Prostate gland (tissue), 2 donors: ENCODE measurements around the gene CTAGE1. TPM values are rescaled to one million over a fixed set of nuclear protein-coding genes. Genes with fewer than 3 reads are reported as not detected.
A peak's percentile ranks its signal among the peaks of the same experiment; 100 is the strongest.

Experiments
- DNase-seq: peaks from one replicate; pipeline ENCODE4 v3.0.0-alpha.2; 2019; ENCODE audit warnings: low spot score
- H3K27ac ChIP-seq, 2 donors: fragments of 200-600 bp; sonication (generic); 2 replicates each; pipeline ENCODE4 v1.5.1; 2017 to 2019
- H3K27me3 ChIP-seq: fragments of 200-600 bp; sonication (generic); replicated peaks from 2 replicates; pipeline ENCODE4 v1.5.1; 2019; ENCODE audit not compliant: insufficient read depth
- H3K36me3 ChIP-seq, 2 donors: fragments of 200-600 bp; sonication (generic); 1 replicate in 1 of 2; 2 replicates in 1 of 2; pipeline versions ENCODE4 v1.5.1 to v1.8.1; 2017 to 2019
- H3K4me1 ChIP-seq: fragments of 200-600 bp; sonication (generic); replicated peaks from 2 replicates; pipeline ENCODE4 v1.5.1; 2019
- H3K4me3 ChIP-seq, 2 donors: fragments of 200-600 bp; sonication (generic); 2 replicates each; pipeline ENCODE4 v1.5.1; 2017 to 2019
- H3K9me3 ChIP-seq: fragments of 200-600 bp; sonication (generic); 2 replicates; pipeline ENCODE4 v1.5.1; 2017
- POLR2A ChIP-seq: fragments of 450-650 bp; IDR thresholded peaks from one replicate; pipeline ENCODE4 v1.6.1; 2016; ENCODE audit warnings: antibody characterized with exemption, mild to moderate bottlenecking
- POLR2AphosphoS5 ChIP-seq: sonication (generic); formaldehyde crosslinking; IDR thresholded peaks from one replicate; pipeline ENCODE4 v1.6.1; 2017; ENCODE audit warnings: antibody characterized with exemption
- WGBS: methylation state at CpG from one replicate; pipeline ENCODE4 v1.1.5; 2018; 5-methylcytosine and 5-hydroxymethylcytosine counted together
- intact Hi-C: fragments of 100-400 bp; cut with DNase I; formaldehyde crosslinking; loops from one replicate; pipeline ENCODE4 v1.14.2; 2022
- total RNA-seq, 2 donors: library from RNA; depleted of rRNA; stranded (reverse); fragments of >200 nt; gene quantifications; one replicate each; pipeline ENCODE4 v1.1.0, GENCODE V29; 2016
- TF ChIP-seq, protein P1 (sequence below), 4 experiments: fragments of 200-600 bp in 2 of 4; fragments of 450-650 bp in 2 of 4; sonication (generic) in 2 of 4; IDR thresholded peaks; 1 replicate in 3 of 4; 2 replicates in 1 of 4; pipeline ENCODE4 v1.5.1; 2016 to 2019; ENCODE audit warnings: antibody characterized with exemption in 4 of 4, mild to moderate bottlenecking in 2 of 4, moderate library complexity in 2 of 4

CTAGE1 gene
- total RNA-seq, 2 donors from 2014 or later = 0.80 TPM; not detected in 1

DNA sequence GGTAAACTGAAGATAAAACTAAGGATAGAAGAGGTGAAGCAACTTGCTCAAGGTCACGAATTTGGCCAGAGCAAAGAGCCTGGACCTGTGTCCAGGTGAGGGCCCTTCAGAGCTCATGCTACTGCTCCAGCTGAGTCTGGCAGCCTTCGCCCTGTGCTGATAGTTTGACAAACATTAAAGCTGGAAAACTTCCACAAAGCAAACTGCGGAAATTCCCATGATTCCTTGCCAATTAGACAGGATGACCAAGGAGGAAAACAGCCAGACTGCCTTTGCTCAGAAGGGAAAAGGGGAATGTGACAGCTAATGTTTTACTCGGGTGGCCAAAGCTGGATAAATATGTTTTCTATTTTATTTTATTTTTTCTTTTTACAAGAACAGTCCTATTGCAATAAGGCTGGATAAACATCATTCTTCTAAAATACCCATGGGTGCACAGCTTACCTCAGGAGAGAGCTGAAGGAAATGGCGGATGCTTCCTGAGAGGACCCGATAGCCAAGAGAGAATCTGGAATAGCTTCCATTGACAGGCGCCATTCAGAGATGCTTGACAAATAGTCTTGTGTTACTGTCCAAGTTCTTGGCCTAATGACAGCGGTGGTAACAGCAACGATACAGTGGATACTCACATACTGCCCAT is 5.3 kb upstream of the CTAGE1 start:
- H3K27me3 ChIP-seq = no peaks in the 10 kb centered on the region
- no peaks in the 10 kb centered on the region for H3K9me3 ChIP-seq
- TF ChIP-seq POLR2AphosphoS5 = peak; percentile 37
- no peak for TF ChIP-seq POLR2A
- no peak overlapping the region for H3K4me3 ChIP-seq
- 50% methylated on average over 9 of the region's 9 CpGs for WGBS
- intact Hi-C loops = no loop called here
- peak; percentile 32 for DNase-seq
- no peaks in the 10 kb centered on the region for H3K36me3 ChIP-seq
- H3K4me1 ChIP-seq = no peaks in the 10 kb centered on the region
- no peak overlapping the region for H3K27ac ChIP-seq

DNA sequence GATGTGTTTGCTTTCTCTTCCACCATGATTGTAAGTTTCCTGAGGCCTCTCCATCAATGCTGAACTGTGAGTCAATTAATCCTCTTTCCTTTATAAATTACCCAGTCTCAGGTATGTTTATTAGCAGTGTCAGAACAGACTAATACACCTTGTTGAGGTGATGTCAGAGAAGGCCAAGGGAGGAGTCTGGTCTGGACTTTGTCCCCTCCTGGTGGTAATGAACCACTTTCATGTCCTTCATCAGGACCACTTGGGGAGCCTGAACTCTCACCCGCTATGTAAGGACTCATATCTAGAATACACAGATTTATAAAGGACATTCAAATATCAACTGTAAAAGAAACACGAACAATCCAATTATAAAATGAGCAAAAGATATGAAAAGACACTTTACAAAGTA is 2.9 kb upstream of the CTAGE1 start:
- Histone ChIP-seq H3K27ac (no peak overlapping the region), H3K27me3 (no peaks in the 10 kb centered on the region), H3K4me3 (no peak overlapping the region), H3K4me1 (no peaks in the 10 kb centered on the region), H3K36me3 (no peaks in the 10 kb centered on the region), H3K9me3 (no peaks in the 10 kb centered on the region)
- TF ChIP-seq, protein P1, sequence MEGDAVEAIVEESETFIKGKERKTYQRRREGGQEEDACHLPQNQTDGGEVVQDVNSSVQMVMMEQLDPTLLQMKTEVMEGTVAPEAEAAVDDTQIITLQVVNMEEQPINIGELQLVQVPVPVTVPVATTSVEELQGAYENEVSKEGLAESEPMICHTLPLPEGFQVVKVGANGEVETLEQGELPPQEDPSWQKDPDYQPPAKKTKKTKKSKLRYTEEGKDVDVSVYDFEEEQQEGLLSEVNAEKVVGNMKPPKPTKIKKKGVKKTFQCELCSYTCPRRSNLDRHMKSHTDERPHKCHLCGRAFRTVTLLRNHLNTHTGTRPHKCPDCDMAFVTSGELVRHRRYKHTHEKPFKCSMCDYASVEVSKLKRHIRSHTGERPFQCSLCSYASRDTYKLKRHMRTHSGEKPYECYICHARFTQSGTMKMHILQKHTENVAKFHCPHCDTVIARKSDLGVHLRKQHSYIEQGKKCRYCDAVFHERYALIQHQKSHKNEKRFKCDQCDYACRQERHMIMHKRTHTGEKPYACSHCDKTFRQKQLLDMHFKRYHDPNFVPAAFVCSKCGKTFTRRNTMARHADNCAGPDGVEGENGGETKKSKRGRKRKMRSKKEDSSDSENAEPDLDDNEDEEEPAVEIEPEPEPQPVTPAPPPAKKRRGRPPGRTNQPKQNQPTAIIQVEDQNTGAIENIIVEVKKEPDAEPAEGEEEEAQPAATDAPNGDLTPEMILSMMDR (IDR thresholded peaks at IDR 0.05) = no peak
- TF ChIP-seq POLR2A (no peak), POLR2AphosphoS5 (no peak)
- intact Hi-C loops = no loop called here
- DNase-seq = no peak
- 92% methylated on average over 2 of the region's 2 CpGs for WGBS

DNA sequence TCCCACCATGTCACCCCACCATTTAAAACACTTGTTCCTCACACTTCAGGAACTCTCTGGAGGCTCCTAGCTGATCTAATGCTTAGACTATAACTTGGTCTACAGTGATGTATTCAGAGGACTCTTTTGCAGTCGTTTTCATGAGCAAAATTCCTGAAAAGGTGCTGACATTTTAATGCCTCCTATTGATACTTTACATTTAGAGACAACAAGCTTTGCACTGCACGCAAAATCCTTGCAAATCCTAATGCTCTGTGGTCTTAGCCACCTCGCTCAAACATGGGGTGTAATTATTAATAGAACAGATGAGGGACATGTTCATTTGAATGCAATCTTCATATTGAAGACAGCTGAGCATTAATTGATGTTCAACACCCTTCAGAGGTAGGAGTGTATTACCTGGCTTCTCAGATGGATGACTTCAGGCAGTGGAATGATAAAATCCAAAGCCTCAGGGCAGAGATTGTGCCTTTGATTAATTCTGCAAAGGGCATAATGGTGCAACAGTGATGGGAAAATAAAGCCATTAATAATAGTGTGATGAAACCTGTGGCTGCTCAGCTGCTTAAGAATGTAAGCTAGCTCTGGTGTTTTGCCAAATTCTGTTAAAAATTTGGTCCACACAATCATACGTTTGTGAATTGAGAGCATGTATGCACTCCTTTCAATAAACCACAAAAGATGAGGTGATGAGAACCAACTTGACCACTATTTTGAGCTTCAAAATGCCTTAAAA is 5.4 kb downstream of the CTAGE1 start:
- TF ChIP-seq, protein P1 (IDR thresholded peaks at IDR 0.05) = no peak
- no peak for TF ChIP-seq POLR2A
- TF ChIP-seq POLR2AphosphoS5 = no peak
- no peaks in the 10 kb centered on the region for H3K27me3 ChIP-seq
- no peaks in the 10 kb centered on the region for H3K4me1 ChIP-seq
- intact Hi-C loops = no loop called here
- no peaks in the 10 kb centered on the region for H3K36me3 ChIP-seq
- 64% methylated on average over 4 of the region's 4 CpGs for WGBS
- H3K27ac ChIP-seq = no peak overlapping the region
- H3K4me3 ChIP-seq = no peak overlapping the region
- no peaks in the 10 kb centered on the region for H3K9me3 ChIP-seq
- DNase-seq = no peak

DNA sequence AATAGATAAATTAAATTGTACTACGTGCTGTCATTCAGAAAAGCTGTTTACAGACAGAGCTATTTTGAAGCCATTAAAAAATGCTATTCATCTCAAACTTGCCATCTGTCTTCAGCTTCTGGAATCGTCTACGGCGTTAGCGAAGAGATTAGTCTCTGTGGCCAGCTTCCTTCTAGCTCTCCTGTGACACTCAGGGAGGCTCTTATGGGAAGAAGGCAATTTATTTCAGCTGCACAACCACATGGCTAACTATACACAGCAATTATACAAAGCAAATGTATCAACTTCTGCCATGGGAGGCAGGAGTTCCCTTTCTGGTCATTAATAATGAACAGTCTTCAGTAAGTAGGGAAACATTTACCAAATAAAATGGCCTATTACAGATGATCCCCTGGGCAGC is 6.3 kb downstream of the CTAGE1 start:
- H3K9me3 ChIP-seq = no peaks in the 10 kb centered on the region
- no peak overlapping the region for H3K4me3 ChIP-seq
- 85% methylated on average over 5 of the region's 5 CpGs for WGBS
- TF ChIP-seq POLR2AphosphoS5 (no peak), POLR2A (no peak)
- TF ChIP-seq, protein P1 (IDR thresholded peaks at IDR 0.05) = no peak
- H3K27ac ChIP-seq = no peak overlapping the region
- intact Hi-C loops = no loop called here
- no peak for DNase-seq
- H3K36me3 ChIP-seq = no peaks in the 10 kb centered on the region
- no peaks in the 10 kb centered on the region for H3K27me3 ChIP-seq
- H3K4me1 ChIP-seq = no peaks in the 10 kb centered on the region

DNA sequence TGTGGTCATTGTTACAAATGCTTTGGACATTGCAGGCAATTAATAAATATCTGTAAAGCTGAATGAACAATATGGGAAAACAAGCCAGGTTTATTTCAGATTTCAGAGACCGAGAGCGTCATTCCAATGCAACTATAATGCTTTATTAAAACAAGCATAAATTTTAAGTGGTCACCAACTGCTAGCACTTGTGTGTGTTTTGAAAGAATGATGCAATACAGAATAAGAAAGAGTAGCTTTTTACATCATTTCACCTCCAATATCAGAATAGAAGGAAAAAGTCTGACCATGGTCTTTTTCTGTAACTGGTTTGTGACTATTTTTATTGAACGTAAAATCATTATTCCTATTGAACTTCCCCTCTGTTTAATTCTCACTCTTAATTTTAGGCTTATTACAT is 7.6 kb downstream of the CTAGE1 start:
- 68% methylated on average over 3 of the region's 3 CpGs for WGBS
- Histone ChIP-seq H3K27me3 (no peaks in the 10 kb centered on the region), H3K4me1 (no peaks in the 10 kb centered on the region), H3K4me3 (no peak overlapping the region), H3K9me3 (no peaks in the 10 kb centered on the region), H3K27ac (no peak overlapping the region), H3K36me3 (no peaks in the 10 kb centered on the region)
- intact Hi-C loops = no loop called here
- DNase-seq = no peak
- TF ChIP-seq POLR2AphosphoS5 (no peak), POLR2A (no peak)
- TF ChIP-seq, protein P1 (IDR thresholded peaks at IDR 0.05) = no peak
